C4-2B (cell line): ENCODE measurements around the gene PLPP4.

ENCODE experiments used
- CTCF ChIP-seq: fragments of 450-650 bp; conservative IDR thresholded peaks from 2 replicates; pipeline ENCODE4 v1.5.1; 2017; ENCODE audit warnings: mild to moderate bottlenecking
- ZFX ChIP-seq: fragments of 450-650 bp; IDR thresholded peaks from 2 replicates; pipeline ENCODE4 v1.6.1; 2017

GRCh38 chr10:120607016-120607709 lies 150.1 kb downstream of the PLPP4 start:
- no peak for TF ChIP-seq CTCF
- no peak for TF ChIP-seq ZFX
